Caco-2 (cell line): Measurements from ENCODE around the gene FARS2. TPM values are rescaled to one million over a fixed set of nuclear protein-coding genes. Genes with fewer than 3 reads are reported as not detected.

Source experiments
- BruUV-seq: library from RNA; stranded (reverse); fragments of 400-500 nt; replicated peaks from 2 replicates; lab custom pipeline; 2021; lab: Mats Ljungman, UMichigan
- CTCF ChIA-PET: fragments of 300-600 bp; sonication (Branson Sonifier 250); formaldehyde crosslinking; loops from one replicate; lab custom pipeline; 2022; ENCODE audit warnings: antibody characterized with exemption; lab: Charles Lee
- POLR2A ChIA-PET: fragments of 300-600 bp; sonication (Branson Sonifier 250); formaldehyde crosslinking; loops from one replicate; lab custom pipeline; 2022; ENCODE audit warnings: antibody characterized with exemption; lab: Charles Lee
- DNase-seq, 2 experiments: peaks; one replicate each; pipeline versions ENCODE4 v3.0.0 to v3.0.0-alpha.2; 2020 to 2022
- H3K27me3 ChIP-seq: replicated peaks from 2 replicates; pipeline ENCODE4 v1.6.0; 2011; ENCODE audit warnings: low read length; ENCODE audit not compliant: control insufficient read depth, insufficient read depth
- H3K36me3 ChIP-seq: 2 replicates; pipeline ENCODE4 v1.5.1; 2011; ENCODE audit warnings: low read length; ENCODE audit not compliant: control insufficient read depth, insufficient read depth
- H3K4me1 ChIP-seq: fragments of 250-450 bp; sonication (Bioruptor Pico); 2 replicates; pipeline ENCODE4 v1.5.1; 2020; ENCODE audit warnings: mild to moderate bottlenecking
- H3K4me3 ChIP-seq: 2 replicates; pipeline ENCODE4 v1.5.1; 2011; ENCODE audit warnings: low read depth, mild to moderate bottlenecking, control low read depth, low read length
- H3K9me3 ChIP-seq: fragments of 250-450 bp; sonication (Bioruptor Pico); 2 replicates; pipeline ENCODE4 v1.5.1; 2020; ENCODE audit warnings: mild to moderate bottlenecking, moderate library complexity
- H3K27ac Mint-ChIP-seq: one replicate; pipeline ENCODE4 v1.8.0; 2022; ENCODE audit warnings: mixed read lengths; ENCODE audit not compliant: unreplicated experiment
- H3K27me3 Mint-ChIP-seq: one replicate; pipeline ENCODE4 v1.8.0; 2022; ENCODE audit warnings: mixed read lengths; ENCODE audit not compliant: insufficient read depth, unreplicated experiment
- H3K36me3 Mint-ChIP-seq: one replicate; pipeline ENCODE4 v1.8.0; 2022; ENCODE audit warnings: mild to moderate bottlenecking, mixed read lengths; ENCODE audit not compliant: insufficient read depth, unreplicated experiment
- H3K4me1 Mint-ChIP-seq: one replicate; pipeline ENCODE4 v1.8.0; 2022; ENCODE audit warnings: low read depth, mixed read lengths; ENCODE audit not compliant: unreplicated experiment
- H3K4me3 Mint-ChIP-seq: one replicate; pipeline ENCODE4 v1.8.0; 2022; ENCODE audit warnings: mild to moderate bottlenecking, moderate library complexity, mixed read lengths; ENCODE audit not compliant: unreplicated experiment
- H3K9me3 Mint-ChIP-seq: one replicate; pipeline ENCODE4 v1.8.0; 2022; ENCODE audit warnings: mixed read lengths; ENCODE audit not compliant: unreplicated experiment
- intact Hi-C: fragments of 100-400 bp; cut with micrococcal nuclease; formaldehyde crosslinking; loops from one replicate; pipeline ENCODE4 v1.10.0; 2022; ENCODE audit not compliant: unreplicated experiment
- total RNA-seq: library from RNA; stranded (reverse); gene quantifications from 2 replicates; pipeline ENCODE4 v1.2.3, GENCODE V29; 2022
- TF ChIP-seq, protein P1 (sequence below), 2 experiments: fragments of 200-600 bp in 1 of 2; IDR thresholded peaks; 1 replicate in 1 of 2; 2 replicates in 1 of 2; pipeline versions ENCODE4 v1.5.1 to v1.8.0; 2011 to 2022; ENCODE audit warnings: antibody characterized with exemption in 1 of 2, control low read depth in 1 of 2, inconsistent platforms in 1 of 2, low read depth in 1 of 2, low read length in 1 of 2, mild to moderate bottlenecking in 1 of 2, moderate library complexity in 1 of 2; ENCODE audit not compliant: insufficient read depth in 1 of 2, severe bottlenecking in 1 of 2, unreplicated experiment in 1 of 2

FARS2 gene
- total RNA-seq, 1 experiment from 2014 or later: 15.4 TPM

DNA sequence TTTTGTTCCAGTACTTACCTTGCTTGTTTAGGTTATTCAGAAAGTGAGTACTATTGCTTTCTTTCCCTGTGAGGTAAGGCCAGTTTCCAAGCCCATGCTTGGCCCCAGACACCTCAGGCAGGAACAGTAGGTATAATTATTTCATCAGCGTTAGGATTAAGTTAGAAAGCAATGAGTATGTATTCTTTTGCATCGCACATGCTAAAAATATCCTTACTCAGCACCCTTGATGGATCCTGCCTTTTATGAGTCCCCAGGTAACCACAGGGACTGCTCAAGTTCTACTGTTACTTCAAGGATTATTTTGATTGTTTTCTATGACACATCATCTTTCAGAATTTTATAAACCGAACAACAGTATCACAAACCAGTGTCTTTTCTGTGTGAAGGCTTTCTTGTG is 128.9 kb downstream of the FARS2 start:
- no TSS peak for BruUV-seq
- H3K4me3 Mint-ChIP-seq: no peak overlapping the region
- H3K27me3 Mint-ChIP-seq: no peaks in the 10 kb centered on the region
- Histone ChIP-seq H3K9me3 (no peaks in the 10 kb centered on the region), H3K4me1 (no peaks in the 10 kb centered on the region), H3K27me3 (no peaks in the 10 kb centered on the region), H3K4me3 (no peak overlapping the region), H3K36me3 (no peaks in the 10 kb centered on the region)
- no peaks in the 10 kb centered on the region for H3K9me3 Mint-ChIP-seq
- TF ChIP-seq, protein P1, sequence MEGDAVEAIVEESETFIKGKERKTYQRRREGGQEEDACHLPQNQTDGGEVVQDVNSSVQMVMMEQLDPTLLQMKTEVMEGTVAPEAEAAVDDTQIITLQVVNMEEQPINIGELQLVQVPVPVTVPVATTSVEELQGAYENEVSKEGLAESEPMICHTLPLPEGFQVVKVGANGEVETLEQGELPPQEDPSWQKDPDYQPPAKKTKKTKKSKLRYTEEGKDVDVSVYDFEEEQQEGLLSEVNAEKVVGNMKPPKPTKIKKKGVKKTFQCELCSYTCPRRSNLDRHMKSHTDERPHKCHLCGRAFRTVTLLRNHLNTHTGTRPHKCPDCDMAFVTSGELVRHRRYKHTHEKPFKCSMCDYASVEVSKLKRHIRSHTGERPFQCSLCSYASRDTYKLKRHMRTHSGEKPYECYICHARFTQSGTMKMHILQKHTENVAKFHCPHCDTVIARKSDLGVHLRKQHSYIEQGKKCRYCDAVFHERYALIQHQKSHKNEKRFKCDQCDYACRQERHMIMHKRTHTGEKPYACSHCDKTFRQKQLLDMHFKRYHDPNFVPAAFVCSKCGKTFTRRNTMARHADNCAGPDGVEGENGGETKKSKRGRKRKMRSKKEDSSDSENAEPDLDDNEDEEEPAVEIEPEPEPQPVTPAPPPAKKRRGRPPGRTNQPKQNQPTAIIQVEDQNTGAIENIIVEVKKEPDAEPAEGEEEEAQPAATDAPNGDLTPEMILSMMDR (IDR thresholded peaks at IDR 0.05; ENCODE audit: insufficient read depth in 1 of 2, low read depth in 1 of 2, low read length in 1 of 2, severe bottlenecking in 1 of 2, unreplicated experiment in 1 of 2): no peak
- H3K36me3 Mint-ChIP-seq: no peaks in the 10 kb centered on the region
- POLR2A ChIA-PET: no interaction called here
- no peak for DNase-seq
- intact Hi-C loops: no loop called here
- CTCF ChIA-PET: no interaction called here
- no peak overlapping the region for H3K27ac Mint-ChIP-seq
- no peaks in the 10 kb centered on the region for H3K4me1 Mint-ChIP-seq

- TF ChIP-seq, protein P1 (IDR thresholded peaks at IDR 0.05; ENCODE audit: insufficient read depth in 1 of 2, low read depth in 1 of 2, low read length in 1 of 2, severe bottlenecking in 1 of 2, unreplicated experiment in 1 of 2): no peak
- no peaks in the 10 kb centered on the region for H3K27me3 ChIP-seq
- intact Hi-C loops: no loop called here
- no peaks in the 10 kb centered on the region for H3K4me1 ChIP-seq
- Mint-ChIP-seq H3K36me3 (no peaks in the 10 kb centered on the region), H3K4me1 (no peaks in the 10 kb centered on the region), H3K27ac (no peak overlapping the region), H3K27me3 (no peaks in the 10 kb centered on the region), H3K4me3 (no peak overlapping the region), H3K9me3 (no peaks in the 10 kb centered on the region)
- DNase-seq: no peak
- H3K4me3 ChIP-seq: no peak overlapping the region
- BruUV-seq: no TSS peak
- no peaks in the 10 kb centered on the region for H3K9me3 ChIP-seq
- ChIA-PET POLR2A (no interaction called here), CTCF (no interaction called here)
- no peaks in the 10 kb centered on the region for H3K36me3 ChIP-seq
Measured at GRCh38 chr6:5394280-5394679, 133.0 kb downstream of the FARS2 start.

DNA sequence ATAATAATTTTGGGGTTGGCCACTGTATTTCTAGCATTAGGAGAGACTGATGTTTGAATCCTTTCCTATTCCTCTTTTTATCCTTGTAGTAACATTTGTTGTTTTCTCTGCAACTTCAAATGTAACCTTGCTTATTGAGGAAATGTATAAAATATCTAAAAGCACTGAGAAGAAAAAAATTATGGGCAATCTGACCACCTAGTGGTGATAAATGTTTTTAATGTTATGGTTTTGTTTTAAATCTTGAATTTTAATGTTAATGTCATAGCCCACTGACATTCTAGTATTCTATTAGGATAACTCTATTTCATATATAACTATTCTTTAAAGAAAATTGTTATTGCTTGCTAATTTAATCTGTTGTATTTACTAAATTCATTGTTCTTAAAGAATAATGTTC is 134.4 kb downstream of the FARS2 start:
- no peaks in the 10 kb centered on the region for H3K27me3 ChIP-seq
- no peak overlapping the region for H3K4me3 Mint-ChIP-seq
- TF ChIP-seq, protein P1 (IDR thresholded peaks at IDR 0.05; ENCODE audit: insufficient read depth in 1 of 2, low read depth in 1 of 2, low read length in 1 of 2, severe bottlenecking in 1 of 2, unreplicated experiment in 1 of 2): no peak
- H3K9me3 Mint-ChIP-seq: no peaks in the 10 kb centered on the region
- intact Hi-C loops: no loop called here
- no TSS peak for BruUV-seq
- no peak overlapping the region for H3K27ac Mint-ChIP-seq
- no peaks in the 10 kb centered on the region for H3K4me1 Mint-ChIP-seq
- H3K36me3 ChIP-seq: no peaks in the 10 kb centered on the region
- DNase-seq: no peak
- ChIA-PET CTCF (interaction anchor here (0.6 kb wide), 1 partner anchor 113 kb away, joined by 4 read pairs; no protein-coding TSS in a partner anchor), POLR2A (no interaction called here)
- H3K27me3 Mint-ChIP-seq: no peaks in the 10 kb centered on the region
- no peak overlapping the region for H3K4me3 ChIP-seq
- no peaks in the 10 kb centered on the region for H3K9me3 ChIP-seq
- H3K36me3 Mint-ChIP-seq: no peaks in the 10 kb centered on the region
- no peaks in the 10 kb centered on the region for H3K4me1 ChIP-seq
